GM12892 (cell line): Measurements from ENCODE around the gene MALL.

Experiments used
- POLR2A ChIP-seq: IDR thresholded peaks from 2 replicates; pipeline ENCODE4 v1.6.1; 2011; ENCODE audit warnings: low read depth, low read length, control low read depth
- POLR2AphosphoS5 ChIP-seq: IDR thresholded peaks from 2 replicates; pipeline ENCODE4 v1.6.1; 2011; ENCODE audit warnings: low read depth, low read length, control low read depth
- TAF1 ChIP-seq: IDR thresholded peaks from 2 replicates; pipeline ENCODE4 v1.6.1; 2011; ENCODE audit warnings: low read depth, mild to moderate bottlenecking, control low read depth, low read length, borderline replicate concordance

GRCh38 chr2:110124939-110125691 is 9.5 kb upstream of the MALL start:
- TF ChIP-seq TAF1, result no peak
- no peak for TF ChIP-seq POLR2A
- no peak for TF ChIP-seq POLR2AphosphoS5
